ENCODE data around the gene ARL10.

Gene ARL10

DNA sequence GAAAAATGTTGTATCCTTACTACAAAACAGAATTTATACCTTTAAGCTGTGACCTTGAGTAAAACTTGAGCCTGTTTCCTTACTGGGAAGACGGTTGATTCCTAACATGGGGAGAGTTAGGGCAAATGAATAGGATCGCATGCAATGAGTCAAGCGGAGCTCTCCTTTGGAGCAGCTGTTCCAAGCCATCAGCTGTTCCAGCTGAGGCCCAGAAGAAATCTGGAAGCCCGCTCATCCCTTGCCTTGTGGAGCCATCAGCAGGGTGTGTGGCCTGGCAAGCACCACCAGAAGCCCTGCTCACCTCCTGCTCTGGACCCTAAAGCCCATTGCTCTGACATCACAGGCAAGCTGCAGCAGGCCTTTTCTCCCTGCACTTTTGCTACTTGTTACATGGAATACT, 11.8 kb upstream of the ARL10 start:
- Mint-ChIP-seq H3K27ac (peak overlapping the region; percentile 63), H3K4me3 (no peak overlapping the region), H3K27me3 (no peaks in the 10 kb centered on the region), H3K4me1 (ENCODE audit: low read depth) (peaks cover 30% of the 10 kb centered on the region), H3K36me3 (ENCODE audit: low read depth) (peaks cover 97% of the 10 kb centered on the region), H3K9me3 (no peaks in the 10 kb centered on the region)
- no peak for DNase-seq

DNA sequence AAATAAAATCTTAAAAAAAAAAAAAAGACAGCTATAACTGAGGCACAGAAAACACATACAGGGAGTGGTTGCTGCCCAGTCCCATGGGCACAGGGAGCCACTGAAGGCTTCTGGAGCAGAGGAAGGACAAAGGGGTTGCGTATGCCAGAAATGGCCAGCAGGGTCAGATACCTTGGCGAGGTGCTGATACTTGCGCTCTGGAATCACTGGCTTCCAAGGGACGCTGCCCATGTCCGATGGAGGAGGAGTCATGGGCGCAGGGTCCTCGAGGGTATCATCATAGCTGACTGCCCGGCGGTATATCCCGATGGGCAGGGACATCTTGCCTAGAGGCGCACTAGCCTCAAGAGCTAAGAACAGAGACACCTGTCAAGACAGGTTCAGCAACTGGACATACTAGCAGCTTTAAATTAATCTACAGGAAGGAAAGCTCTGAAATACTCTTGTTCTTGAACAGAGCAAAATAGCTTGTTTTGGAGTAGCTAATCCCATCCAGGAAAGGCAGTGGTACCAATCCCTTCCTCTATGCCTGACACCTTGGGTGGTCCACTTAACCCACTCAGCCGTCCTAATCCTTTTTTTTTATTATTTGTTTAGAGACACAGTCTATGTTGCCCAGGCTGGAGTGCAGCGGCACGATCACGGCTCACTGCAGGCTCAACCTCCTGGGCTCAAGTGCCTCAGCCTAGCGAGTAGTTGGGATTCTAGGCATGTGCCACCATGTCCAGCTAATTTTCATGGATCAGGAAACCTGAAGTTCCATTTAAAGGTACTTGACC, 9.7 kb upstream of the ARL10 start:
- H3K27me3 Mint-ChIP-seq: no peaks in the 10 kb centered on the region
- peaks cover 37% of the 10 kb centered on the region for H3K4me1 Mint-ChIP-seq (ENCODE audit: low read depth)
- DNase-seq: no peak
- H3K9me3 Mint-ChIP-seq: no peaks in the 10 kb centered on the region
- no peak overlapping the region for H3K4me3 Mint-ChIP-seq
- H3K36me3 Mint-ChIP-seq (ENCODE audit: low read depth): peaks cover 86% of the 10 kb centered on the region
- H3K27ac Mint-ChIP-seq: peak overlapping the region; percentile 40

DNA sequence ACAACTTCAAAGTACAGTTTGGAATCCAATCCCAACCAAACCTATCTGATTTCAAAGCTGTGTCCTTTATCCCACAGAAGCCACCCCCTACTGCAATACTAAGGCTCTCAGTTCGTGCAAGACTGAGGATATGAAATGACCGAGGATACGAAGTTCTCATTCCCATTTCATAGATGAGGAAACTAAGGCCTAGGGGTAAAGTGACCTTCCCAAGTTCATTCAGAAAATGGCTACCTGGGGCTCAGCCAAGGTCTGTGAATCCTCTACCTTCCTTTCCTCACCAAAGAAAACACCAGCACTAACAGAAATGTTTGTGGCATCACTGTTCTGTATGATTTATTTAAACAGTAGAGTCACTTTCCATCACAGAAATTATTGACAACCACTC, 9.1 kb upstream of the ARL10 start:
- no peak overlapping the region for H3K27ac Mint-ChIP-seq
- H3K4me1 Mint-ChIP-seq (ENCODE audit: low read depth): peaks cover 37% of the 10 kb centered on the region
- no peak for DNase-seq
- H3K27me3 Mint-ChIP-seq: no peaks in the 10 kb centered on the region
- H3K9me3 Mint-ChIP-seq: no peaks in the 10 kb centered on the region
- H3K36me3 Mint-ChIP-seq (ENCODE audit: low read depth): peaks cover 86% of the 10 kb centered on the region
- no peak overlapping the region for H3K4me3 Mint-ChIP-seq

DNA sequence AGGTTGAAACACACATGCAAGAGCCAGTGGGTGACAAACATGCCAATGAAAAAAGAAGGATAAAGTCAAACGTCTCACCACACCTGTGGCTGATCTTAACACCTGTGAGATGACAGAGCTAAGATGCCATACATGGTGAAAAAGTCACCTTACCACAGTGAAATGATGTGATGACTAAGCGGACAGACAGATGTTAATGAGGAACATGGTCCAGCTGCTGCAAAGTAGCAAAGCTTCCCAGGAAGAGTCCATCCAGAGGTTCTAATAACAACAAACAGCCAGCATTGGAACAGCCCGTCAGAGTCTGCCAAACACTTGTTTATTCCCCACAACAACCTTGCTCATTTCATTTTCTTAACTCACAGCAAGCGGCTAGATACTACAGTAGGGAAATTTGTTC, 5.6 kb upstream of the ARL10 start:
- Mint-ChIP-seq H3K4me1 (ENCODE audit: low read depth) (peaks cover 40% of the 10 kb centered on the region), H3K36me3 (ENCODE audit: low read depth) (peaks cover 57% of the 10 kb centered on the region), H3K27ac (peak overlapping the region; percentile 84), H3K9me3 (no peaks in the 10 kb centered on the region), H3K27me3 (no peaks in the 10 kb centered on the region), H3K4me3 (peak overlapping the region; percentile 99)
- no peak for DNase-seq

DNA sequence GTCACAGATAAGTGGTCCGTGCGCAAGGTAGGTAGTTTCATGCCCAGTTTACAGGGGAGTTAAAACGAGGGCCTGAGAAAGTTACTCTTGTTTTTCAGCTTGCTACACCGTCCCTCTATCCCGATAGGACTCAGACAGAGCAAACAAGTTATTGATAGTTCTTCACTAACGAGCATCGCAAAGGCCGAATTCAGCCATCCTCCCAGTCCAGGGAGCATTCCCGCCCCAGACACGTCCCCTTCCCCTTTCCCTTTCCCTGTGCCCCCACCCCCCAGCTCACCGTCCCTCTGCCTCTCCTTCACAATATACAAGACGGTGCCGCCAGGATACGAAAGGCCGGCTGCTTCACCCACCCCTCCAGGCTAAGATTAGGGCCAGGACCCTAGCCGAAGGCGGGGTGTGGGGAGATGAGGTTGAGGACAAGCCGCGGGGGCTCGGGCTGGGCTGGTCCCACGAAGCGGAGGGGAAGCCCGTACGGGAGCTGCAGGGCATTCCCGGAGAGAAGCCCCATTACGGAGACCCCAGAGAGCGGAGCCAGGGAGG, 4.3 kb upstream of the ARL10 start:
- Mint-ChIP-seq H3K4me3 (peak overlapping the region; percentile 99), H3K27me3 (no peaks in the 10 kb centered on the region), H3K9me3 (no peaks in the 10 kb centered on the region), H3K27ac (peak overlapping the region; percentile 99), H3K4me1 (ENCODE audit: low read depth) (peaks cover 36% of the 10 kb centered on the region), H3K36me3 (ENCODE audit: low read depth) (peaks cover 44% of the 10 kb centered on the region)
- DNase-seq: no peak

DNA sequence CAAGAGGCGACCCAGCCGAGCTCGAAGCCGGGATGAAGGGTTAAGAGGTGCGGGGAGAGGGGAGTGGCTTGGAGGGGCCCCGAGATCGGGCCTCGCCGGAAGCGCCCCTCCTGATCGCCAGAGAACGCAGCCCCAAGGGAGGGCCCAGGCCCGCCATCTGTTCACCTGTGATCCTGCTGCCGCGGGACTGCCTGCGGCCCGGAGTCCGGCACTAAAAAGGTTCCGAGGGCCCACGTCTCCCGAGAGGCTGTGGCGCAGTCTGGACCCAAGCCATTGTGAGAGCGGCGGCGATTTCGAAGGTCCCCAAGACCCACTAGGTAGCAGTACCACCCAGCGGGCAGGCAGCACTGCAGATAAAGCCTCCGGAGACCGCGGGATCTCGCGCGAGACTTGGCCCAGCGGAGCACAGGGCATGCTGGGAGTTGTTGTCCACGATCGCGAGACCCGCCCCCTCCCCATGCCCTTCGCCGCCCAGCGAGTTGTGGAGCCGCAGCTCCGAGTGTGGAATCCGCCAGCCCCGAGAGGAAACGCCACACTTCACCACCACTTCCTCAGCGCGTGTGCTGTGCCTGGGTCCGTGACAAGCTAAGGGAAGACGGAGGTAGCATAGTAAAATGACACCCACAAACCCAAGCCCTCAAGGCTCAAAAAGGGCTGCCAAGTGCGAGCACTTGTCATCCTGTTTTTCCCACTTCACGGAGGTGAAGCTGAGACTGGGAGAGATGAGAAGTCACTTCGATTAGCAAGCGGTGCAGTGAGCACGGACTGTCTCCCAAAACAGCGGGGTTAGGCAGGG, 3.7 kb upstream of the ARL10 start, which contains the start of gene KIAA1191:
KIAA1191 (minus strand) TSS at position 328 of the 796 bp plus-strand sequence. CDS start 2,256 bp downstream, outside the sequence.
- H3K4me1 Mint-ChIP-seq (ENCODE audit: low read depth): peaks cover 37% of the 10 kb centered on the region
- peak; percentile 93 for DNase-seq
- H3K4me3 Mint-ChIP-seq: peak within 1 kb of the TSS; percentile 99
- H3K36me3 Mint-ChIP-seq (ENCODE audit: low read depth): peaks cover 40% of the 10 kb centered on the region
- H3K27ac Mint-ChIP-seq: peak within 1 kb of the TSS; percentile 99
- H3K9me3 Mint-ChIP-seq: no peaks in the 10 kb centered on the region
- H3K27me3 Mint-ChIP-seq: no peaks in the 10 kb centered on the region

DNA sequence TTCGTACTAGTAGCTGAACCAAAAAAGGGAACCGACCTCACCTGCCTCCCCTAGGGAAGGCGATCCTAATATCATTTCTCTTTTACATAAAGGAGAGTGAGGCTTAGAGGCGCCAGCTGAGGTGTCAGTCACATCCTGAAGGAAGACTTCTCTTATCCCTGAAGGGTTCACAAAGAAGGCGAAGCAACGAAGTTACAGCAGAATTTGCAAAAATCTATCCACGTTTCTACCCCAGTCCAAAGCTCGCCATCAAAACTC, 3.1 kb upstream of the ARL10 start:
- no peak for DNase-seq
- Mint-ChIP-seq H3K4me3 (peak overlapping the region; percentile 99), H3K36me3 (ENCODE audit: low read depth) (peaks cover 39% of the 10 kb centered on the region), H3K27me3 (no peaks in the 10 kb centered on the region), H3K4me1 (ENCODE audit: low read depth) (peaks cover 39% of the 10 kb centered on the region), H3K27ac (peak overlapping the region; percentile 99), H3K9me3 (no peaks in the 10 kb centered on the region)

DNA sequence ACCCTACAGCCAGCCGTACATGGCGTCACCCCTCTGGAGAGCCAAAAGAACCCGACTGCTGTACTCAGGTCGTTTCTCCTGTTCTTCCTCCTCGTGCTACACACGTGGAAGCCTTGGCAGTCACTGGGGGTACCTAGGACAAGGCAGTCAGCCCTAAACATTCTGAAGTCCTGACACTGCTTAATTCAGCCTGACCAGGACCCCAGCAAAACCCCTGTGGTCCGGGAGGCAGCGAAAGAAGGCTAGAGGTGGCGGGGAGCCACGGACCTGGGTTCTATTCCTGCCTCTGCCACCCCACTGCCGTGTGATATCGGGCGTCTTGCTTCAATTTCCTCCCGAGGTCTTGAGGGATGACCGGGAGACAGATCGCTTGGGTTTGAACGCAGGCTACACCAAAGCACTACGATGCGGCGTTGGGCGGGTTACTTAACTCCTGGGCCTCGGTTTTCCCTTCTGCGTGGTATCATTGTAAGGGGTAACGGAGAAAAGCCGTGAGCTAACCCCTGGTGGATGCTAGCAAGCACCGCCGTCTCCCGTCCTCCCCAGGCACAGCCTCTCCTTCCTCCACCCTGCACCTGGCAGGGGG, 429 bp upstream of the ARL10 start:
- peaks cover 36% of the 10 kb centered on the region for H3K36me3 Mint-ChIP-seq (ENCODE audit: low read depth)
- peaks cover 28% of the 10 kb centered on the region for H3K4me1 Mint-ChIP-seq (ENCODE audit: low read depth)
- H3K4me3 Mint-ChIP-seq: peak overlapping the region; percentile 77
- H3K9me3 Mint-ChIP-seq: no peaks in the 10 kb centered on the region
- peak; percentile 35 for DNase-seq
- no peaks in the 10 kb centered on the region for H3K27me3 Mint-ChIP-seq
- peak overlapping the region; percentile 77 for H3K27ac Mint-ChIP-seq

DNA sequence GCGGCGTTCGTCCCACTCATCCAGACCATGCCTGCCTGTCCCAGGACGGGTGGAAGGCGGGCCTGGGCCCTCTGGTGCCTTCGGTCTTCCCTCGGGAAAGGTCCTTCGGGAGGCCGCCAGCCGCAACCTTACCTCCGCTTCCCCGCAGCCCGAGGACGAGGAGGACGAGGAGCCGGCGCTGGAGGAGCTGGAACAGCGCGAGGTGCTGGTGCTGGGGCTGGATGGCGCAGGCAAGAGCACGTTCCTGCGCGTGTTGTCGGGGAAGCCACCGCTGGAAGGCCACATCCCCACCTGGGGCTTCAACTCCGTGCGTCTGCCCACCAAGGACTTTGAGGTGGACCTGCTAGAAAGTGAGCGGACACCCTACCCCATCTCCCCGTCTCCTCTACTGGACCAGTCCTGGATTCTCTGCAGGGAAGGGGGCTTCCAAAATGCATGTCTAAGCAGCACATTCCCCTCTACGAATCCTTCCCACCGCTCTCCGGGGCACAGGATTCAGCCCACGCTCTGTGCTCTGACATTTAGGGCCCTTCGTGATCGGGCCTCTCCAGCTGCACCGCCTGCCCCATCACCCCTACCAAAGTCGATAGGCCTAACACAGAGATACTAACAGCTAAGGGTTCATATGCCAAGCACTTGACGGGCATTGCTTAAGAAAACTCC, 1.1 kb downstream of the ARL10 start:
- no peaks in the 10 kb centered on the region for H3K9me3 Mint-ChIP-seq
- H3K27me3 Mint-ChIP-seq: no peaks in the 10 kb centered on the region
- peaks cover 28% of the 10 kb centered on the region for H3K4me1 Mint-ChIP-seq (ENCODE audit: low read depth)
- peaks cover 44% of the 10 kb centered on the region for H3K36me3 Mint-ChIP-seq (ENCODE audit: low read depth)
- DNase-seq: peak; percentile 42
- H3K27ac Mint-ChIP-seq: peak overlapping the region; percentile 72
- H3K4me3 Mint-ChIP-seq: peak overlapping the region; percentile 77

DNA sequence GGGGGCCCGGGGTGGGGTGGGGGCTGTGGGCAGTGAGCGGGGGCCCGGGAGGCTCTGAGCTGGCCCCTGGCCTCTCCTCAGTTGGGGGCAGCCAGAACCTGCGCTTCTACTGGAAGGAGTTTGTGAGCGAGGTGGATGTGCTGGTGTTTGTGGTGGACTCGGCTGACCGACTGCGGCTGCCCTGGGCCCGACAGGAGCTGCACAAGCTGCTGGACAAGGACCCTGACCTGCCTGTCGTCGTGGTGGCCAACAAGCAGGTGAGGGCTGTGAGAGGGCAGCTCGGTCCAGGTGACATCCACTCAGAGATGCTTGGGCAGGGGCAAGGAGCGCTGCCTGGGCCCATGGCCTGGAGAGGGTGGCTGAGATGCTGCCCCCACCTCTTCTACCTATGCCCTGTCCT, 3.4 kb downstream of the ARL10 start:
- Mint-ChIP-seq H3K4me1 (ENCODE audit: low read depth) (peaks cover 17% of the 10 kb centered on the region), H3K36me3 (ENCODE audit: low read depth) (peaks cover 63% of the 10 kb centered on the region), H3K4me3 (no peak overlapping the region), H3K27me3 (no peaks in the 10 kb centered on the region), H3K27ac (no peak overlapping the region), H3K9me3 (no peaks in the 10 kb centered on the region)
- DNase-seq: no peak

DNA sequence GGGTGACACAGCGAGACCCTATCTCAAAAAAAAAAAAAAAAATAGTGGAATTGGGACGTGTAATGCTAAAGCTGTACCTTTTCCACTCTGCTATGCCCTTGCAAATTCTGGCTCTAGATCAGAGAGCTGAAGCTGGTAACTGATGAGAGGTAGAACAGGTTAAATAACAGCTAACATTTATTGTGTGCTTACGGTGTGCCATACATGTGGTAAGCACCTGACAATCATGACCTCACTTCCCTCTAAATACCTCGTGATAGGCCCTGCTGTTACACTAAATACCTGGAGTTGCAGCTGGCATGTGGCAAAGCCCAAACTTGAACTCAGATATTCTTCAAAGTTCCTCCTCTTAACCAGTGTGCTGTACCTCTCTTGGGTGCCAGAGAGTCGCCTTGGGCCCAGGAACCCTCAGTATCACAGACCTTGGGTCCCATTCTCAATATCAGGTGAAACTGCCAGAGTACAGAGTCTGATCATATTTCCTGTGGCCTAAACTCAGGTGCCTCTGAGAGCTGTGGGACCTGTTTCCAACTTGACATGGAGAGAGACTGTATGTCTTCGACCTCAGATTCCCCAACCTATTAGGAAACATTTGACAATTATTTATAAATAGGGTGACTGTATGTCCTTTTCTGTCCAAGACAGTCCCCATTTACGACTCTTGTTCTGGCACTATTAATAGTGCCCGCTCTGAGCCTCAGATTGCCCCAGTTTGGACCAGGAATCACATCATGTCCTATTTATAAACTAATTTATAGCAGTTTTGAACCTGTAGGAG, 4.8 kb downstream of the ARL10 start:
- DNase-seq: no peak
- Mint-ChIP-seq H3K27ac (peak overlapping the region; percentile 26), H3K4me3 (no peak overlapping the region), H3K27me3 (no peaks in the 10 kb centered on the region), H3K9me3 (no peaks in the 10 kb centered on the region), H3K4me1 (ENCODE audit: low read depth) (peaks cover 12% of the 10 kb centered on the region), H3K36me3 (ENCODE audit: low read depth) (peaks cover 70% of the 10 kb centered on the region)

DNA sequence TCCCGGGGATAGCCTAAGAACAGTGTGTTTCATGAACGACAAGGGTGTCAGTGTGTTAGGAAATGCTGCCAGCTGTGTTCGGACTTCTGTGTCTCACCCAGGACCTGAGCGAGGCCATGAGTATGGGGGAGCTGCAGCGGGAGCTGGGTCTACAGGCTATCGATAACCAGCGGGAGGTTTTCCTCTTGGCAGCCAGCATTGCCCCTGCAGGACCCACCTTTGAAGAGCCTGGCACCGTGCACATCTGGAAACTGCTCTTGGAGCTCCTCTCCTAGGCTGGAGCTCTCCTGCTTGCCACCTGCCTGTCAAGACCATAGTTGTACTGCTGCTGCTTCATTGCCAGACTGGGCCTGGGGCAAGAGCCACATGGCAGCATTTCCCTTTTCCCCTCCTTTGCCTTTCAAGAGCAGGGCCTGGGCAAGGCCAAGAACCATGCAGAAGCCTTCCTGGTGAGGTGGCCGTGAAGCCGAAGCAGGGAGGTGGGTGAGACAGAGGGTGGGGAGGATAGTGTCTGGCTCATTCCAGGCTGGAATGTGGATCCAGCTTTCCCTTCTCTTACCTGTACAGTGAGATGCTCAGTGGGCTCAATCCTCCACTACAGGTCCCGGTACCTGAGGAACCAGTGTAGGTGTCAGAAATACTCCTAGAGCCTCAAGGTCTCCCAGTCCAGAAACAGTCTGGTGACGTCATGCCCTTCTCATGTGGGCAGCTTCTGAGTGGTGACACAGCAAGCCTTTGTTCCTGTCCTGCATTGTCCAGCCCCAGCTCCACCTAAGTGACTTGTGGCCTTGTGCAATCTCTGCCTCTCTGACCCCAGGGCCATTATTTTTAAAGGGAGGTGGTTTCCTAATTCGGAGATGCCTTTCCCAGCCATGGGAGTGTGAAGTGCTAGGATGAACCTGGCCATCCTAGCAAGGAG, 6.6 kb downstream of the ARL10 start:
- Mint-ChIP-seq H3K4me1 (ENCODE audit: low read depth) (peaks cover 7% of the 10 kb centered on the region), H3K9me3 (no peaks in the 10 kb centered on the region), H3K27me3 (no peaks in the 10 kb centered on the region), H3K36me3 (ENCODE audit: low read depth) (peaks cover 82% of the 10 kb centered on the region), H3K4me3 (no peak overlapping the region), H3K27ac (no peak overlapping the region)
- no peak for DNase-seq
